Measurements from ENCODE around the gene BACE1.

Gene BACE1

DNA sequence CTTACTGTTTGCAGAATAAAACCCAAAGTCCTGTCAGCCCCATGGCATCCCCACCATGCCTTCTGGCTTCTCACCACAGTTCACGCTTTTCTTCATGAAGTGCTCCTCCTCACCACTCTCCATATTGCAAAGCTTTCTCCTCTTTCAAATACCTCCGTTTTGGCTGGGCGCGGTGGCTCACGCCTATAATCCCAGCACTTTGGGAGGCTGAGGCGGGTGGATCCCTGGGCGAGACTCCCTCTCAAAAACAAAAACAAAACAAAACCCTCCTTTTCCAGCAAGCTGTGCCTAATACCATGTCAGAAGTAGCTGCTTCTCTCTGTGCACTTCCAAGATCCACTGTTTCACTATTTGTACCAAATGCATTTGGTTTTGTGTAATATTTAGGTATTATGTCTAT is 6.7 kb downstream of the BACE1 start:
- DNase-seq (ENCODE audit: low read depth) = no peak

DNA sequence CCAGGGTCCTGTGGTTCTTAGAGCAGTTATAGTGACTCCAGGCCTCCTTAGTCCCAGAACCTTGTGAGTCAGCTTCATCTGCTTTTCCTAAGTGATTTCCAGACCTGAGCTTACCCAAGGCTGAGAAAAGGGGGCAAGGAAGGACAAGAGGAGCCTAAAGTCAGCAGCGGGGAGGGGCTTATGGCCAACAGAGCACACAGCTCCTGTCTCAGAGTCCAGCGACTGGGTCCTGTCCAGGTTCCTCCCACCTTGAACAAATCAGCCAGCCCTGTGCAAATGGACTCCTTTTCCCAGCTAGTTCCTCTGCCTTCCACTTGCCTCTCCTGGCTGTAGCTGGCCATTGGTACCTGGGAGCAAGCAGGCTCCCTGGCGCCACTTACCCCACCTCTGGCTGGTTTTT is 10.9 kb downstream of the BACE1 start:
- DNase-seq (ENCODE audit: low read depth) = no peak

- no peak for DNase-seq (ENCODE audit: low read depth)
Observed at GRCh38 chr11:117303646-117304315, 12.3 kb downstream of the BACE1 start.

DNA sequence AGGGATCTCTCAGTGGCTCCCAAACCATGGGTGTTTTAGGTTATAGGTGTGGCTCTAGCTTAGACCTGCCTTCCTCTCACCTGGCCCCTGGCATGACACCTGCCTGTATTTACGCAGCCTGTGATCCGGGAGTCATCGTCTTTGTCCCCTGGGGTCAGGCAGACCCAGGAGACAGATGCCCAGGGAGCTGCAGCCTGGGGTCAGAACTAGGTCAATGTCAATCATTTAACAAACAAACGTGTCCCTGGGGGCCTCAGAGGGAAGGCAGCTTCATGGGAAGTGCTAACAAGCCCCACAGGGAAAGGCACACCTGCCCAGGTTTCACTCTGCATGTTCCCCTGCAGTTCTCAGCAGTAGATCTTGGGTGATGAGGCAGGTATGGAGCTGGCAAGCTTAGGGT is 13.0 kb downstream of the BACE1 start:
- no peak for DNase-seq (ENCODE audit: low read depth)

- DNase-seq (ENCODE audit: low read depth) = no peak
Observed at GRCh38 chr11:117302228-117302627, 13.8 kb downstream of the BACE1 start.

DNA sequence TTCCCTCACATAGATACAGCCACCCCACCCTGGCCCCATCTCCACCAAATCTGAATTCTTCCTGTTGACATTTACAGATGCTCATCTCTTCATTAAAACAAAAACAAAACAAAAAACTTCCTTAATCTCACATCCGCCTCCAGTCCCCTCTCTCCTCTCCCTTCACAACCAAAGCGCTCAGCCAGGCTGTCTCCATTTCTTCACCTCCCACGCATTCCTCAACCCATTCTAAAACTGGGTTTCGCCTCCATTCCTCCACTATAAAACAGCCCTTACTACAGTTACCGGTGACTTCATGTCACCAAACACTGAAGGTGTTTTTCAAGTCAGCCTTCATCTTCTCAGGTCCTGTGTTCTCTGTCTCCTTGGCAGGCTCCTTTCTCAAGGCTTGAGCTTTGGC is 15.3 kb downstream of the BACE1 start:
- DNase-seq (ENCODE audit: low read depth) = no peak

DNA sequence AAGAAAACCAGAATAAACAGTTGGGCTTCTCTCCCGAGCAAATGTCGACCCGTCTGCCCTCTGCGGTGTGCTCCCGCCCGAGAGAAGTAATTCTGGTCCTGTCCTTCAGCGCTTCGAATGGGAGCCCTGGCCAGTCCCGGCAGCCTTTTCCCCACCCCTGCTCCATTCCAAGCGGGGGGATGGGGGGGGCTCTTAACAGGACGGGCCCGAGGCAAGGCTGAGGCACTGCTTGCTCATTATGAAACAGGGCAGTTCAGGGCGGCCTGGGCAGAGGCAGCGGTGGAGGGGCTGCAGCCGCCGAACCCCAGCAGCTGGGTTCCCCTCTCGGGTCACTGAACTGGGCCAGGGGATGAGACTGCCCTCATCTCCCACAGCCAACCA is 15.8 kb downstream of the BACE1 start:
- DNase-seq (ENCODE audit: low read depth) = no peak

- no peak for DNase-seq (ENCODE audit: low read depth)
Observed at GRCh38 chr11:117299351-117300282, 16.4 kb downstream of the BACE1 start.

- no peak for DNase-seq (ENCODE audit: low read depth)
Observed at GRCh38 chr11:117298195-117298594, 17.9 kb downstream of the BACE1 start.

DNA sequence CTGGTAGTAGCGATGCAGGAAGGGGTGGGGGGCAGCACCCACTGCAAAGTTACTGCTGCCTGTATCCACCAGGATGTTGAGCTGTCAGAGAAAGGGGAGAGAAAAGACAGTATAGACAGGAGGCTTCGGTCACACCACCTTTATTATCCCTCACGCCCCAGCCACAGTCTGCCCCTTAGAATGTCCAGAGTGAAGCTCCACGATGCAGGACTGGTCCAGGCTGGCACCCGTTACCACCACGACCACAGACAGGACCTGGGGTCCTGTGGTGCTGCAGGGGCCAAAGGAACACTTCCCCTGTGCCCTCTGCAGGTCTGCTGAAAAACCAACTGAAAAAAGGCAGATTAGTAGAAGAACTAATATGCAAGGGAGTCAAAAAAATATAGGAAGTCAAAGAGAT is 19.2 kb downstream of the BACE1 start:
- no peak for DNase-seq (ENCODE audit: low read depth)

- no peak for DNase-seq (ENCODE audit: low read depth)
Observed at GRCh38 chr11:117295438-117296137, 20.5 kb downstream of the BACE1 start.

DNA sequence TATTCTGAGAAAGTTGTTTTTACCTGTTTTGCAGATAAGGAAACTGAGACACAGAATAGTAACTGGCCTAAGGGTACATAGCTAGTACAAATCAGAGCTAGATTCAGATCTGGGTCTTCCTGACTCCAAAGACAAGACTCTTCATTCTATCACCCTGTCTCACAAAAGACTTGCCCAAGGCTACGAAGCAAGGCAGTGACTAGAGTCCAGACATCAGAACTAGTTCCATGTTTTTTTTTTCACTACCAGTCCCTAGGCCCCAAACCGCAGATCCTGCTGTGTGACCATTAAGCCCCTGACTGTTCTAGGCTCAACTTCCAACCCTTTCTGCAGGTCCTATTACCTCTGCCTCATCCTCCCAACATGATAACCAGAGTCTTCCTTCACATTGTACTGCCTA is 23.4 kb downstream of the BACE1 start:
- DNase-seq (ENCODE audit: low read depth) = no peak

DNA sequence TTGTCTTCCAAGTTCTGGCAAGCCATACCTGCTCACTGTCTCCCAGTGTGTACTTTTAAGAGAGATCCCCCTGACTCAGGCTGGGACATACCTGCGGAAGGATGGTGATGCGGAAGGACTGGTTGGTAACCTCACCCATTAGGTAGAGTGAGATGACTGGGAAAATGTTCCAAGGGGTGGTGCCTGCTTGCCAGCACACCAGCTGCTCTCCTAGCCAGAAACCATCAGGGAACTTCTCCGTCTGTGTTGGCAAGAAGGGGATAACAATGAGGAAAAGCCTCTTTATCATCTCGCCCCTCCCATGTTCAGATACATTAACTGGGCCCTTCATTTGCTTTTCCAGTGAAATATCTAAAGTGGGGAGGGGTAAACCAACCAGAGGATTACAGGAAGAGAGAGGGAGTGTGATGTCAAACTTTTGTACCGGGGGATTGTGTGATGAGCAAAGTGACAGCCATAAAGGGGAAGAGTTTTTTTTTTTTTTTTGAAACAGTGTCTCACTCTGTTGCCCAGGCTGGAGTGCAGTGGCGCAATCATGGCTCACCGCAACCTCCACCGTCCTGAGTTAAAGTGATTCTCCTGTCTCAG is 25.2 kb downstream of the BACE1 start, which contains the start of gene BACE1-AS:
TSS of gene BACE1-AS (plus strand) at position 538 of the 588 bp plus-strand sequence.
- no peak for DNase-seq (ENCODE audit: low read depth)

- no peak for DNase-seq (ENCODE audit: low read depth)
Observed at GRCh38 chr11:117289795-117290194, 26.3 kb downstream of the BACE1 start.

DNA sequence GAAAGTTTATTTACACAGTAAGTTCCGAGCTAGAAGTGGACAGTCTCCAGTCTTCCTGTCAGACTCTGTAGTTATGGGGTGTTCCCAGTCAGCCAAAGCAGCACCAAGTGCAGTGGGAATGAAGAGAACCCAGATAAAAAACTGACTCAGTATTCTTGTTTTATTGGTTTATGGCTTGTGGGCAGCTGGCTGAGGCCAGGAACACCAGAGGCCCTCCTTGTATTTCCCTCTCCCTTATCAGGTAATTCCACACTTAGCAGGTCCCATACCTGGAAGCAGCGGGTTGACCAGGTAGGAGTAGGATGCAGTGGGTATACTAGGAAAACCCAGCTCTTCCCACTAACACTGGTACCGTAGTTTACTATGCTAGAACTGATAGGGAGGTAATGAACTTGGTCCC is 28.4 kb downstream of the BACE1 start:
- DNase-seq (ENCODE audit: low read depth) = no peak

DNA sequence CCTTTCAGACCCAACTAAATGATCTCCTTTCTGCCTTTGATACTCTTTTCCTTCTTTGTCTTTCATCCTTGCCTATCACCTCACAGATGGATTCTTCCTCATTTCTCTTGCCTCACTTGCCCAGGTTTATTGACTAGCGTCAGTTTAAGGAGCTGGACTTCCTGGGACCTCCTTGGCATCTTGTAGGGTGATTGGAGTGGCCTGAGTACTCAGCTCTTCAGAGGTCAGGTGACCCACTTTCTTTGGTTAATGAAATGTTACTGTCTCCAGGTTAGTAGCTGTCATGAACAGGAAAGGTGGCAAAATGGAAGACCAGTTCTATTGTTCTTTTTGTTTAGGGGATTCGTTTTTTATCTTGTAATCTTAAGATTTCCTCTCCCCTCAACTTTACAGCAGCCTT is 29.5 kb downstream of the BACE1 start:
- DNase-seq (ENCODE audit: low read depth) = no peak

DNA sequence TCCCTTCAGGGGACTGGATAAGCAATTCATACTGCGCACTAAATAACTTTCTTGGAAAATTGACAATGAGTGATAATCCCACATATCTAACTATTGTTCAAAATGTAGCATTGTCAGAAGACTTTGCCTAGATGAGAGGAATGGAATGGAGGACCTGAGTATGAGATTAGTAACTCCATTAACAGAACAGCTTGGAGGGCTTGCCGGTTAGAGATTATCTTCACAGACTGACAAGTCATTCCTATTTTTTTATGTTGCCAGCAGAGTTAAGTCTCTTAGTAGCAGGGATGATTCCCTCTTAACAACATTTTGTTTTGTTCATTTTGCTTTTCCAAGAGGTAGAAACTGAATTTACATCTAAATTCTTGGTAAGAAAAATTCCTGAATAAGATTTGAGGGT is 32.0 kb downstream of the BACE1 start:
- no peak for DNase-seq (ENCODE audit: low read depth)

GRCh38 chr11:117282956-117283355 is 33.1 kb downstream of the BACE1 start:
- DNase-seq (ENCODE audit: low read depth) = no peak

- DNase-seq (ENCODE audit: low read depth) = no peak
Observed at GRCh38 chr11:117281869-117282268, 34.2 kb downstream of the BACE1 start.

GRCh38 chr11:117281159-117281558 is 34.9 kb downstream of the BACE1 start:
- DNase-seq (ENCODE audit: low read depth) = no peak

DNA sequence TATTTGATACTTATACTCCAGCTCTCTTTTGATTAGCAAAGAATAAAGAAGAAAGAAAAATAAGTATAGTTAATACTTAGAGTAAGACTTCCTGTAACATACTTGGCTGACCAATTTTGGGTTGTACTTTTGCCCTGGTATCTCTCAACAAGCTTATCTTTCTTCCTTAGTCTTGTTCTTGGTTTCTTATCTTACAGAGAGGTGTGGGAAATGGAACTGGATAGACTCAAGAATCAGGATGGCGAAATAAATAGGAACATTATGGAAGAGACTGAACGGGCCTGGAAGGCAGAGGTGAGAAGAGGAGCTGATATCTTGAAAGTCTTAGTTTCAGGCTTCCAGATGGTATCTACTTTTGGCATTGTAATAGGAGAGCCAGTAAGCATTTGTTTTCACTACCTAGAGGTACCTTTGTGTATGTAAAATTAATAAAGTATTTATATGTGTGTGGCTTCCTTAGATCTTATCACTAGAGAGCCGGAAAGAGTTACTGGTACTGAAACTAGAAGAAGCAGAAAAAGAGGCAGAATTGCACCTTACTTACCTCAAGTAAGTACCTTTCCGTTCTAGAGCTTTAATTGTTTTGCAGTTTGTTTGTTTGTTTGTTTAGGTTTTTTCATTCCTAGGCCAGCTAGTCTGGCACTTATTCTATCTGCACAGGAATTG is 36.2 kb downstream of the BACE1 start:
- no peak for DNase-seq (ENCODE audit: low read depth)

DNA sequence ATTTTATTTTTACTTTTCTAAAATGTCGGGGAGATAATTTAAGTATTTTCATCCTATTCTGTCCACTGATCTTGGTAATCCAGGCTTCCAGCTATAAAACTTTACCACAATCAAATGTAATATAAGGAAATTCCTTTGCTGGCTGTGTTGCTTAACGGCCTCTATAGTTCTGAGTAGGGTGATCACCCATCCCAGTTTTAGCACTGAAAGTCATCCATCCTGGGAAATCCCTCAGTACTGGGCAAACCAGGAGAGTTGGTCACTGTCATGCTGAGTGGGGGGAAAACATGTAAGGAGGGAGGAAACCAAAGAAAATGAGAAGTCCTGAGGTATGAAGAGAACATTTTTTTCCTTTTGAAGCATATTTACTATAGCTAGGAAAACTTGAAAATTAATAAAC is 37.7 kb downstream of the BACE1 start:
- DNase-seq (ENCODE audit: low read depth) = no peak

All from activated T-cell treated with anti-CD3 and anti-CD28 coated beads for 48 hours (primary cell).